ENCODE measurements around the gene TJP2.

Gene TJP2

GRCh38 chr9:69198521-69199220, 24.6 kb downstream of the TJP2 start:
- TF ChIP-seq ZNF426 (tag by site-specific recombination; IDR thresholded peaks at IDR 0.05) = no peak
- no peak for TF ChIP-seq ZNF248 (tag by site-specific recombination; IDR thresholded peaks at IDR 0.05)
- TF ChIP-seq, protein P1, sequence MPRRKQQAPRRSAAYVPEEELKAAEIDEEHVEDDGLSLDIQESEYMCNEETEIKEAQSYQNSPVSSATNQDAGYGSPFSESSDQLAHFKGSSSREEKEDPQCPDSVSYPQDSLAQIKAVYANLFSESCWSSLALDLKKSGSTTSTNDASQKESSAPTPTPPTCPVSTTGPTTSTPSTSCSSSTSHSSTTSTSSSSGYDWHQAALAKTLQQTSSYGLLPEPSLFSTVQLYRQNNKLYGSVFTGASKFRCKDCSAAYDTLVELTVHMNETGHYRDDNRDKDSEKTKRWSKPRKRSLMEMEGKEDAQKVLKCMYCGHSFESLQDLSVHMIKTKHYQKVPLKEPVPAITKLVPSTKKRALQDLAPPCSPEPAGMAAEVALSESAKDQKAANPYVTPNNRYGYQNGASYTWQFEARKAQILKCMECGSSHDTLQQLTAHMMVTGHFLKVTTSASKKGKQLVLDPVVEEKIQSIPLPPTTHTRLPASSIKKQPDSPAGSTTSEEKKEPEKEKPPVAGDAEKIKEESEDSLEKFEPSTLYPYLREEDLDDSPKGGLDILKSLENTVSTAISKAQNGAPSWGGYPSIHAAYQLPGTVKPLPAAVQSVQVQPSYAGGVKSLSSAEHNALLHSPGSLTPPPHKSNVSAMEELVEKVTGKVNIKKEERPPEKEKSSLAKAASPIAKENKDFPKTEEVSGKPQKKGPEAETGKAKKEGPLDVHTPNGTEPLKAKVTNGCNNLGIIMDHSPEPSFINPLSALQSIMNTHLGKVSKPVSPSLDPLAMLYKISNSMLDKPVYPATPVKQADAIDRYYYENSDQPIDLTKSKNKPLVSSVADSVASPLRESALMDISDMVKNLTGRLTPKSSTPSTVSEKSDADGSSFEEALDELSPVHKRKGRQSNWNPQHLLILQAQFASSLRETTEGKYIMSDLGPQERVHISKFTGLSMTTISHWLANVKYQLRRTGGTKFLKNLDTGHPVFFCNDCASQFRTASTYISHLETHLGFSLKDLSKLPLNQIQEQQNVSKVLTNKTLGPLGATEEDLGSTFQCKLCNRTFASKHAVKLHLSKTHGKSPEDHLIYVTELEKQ (tag by site-specific recombination; IDR thresholded peaks at IDR 0.05; ENCODE audit: borderline replicate concordance) = no peak
- TF ChIP-seq ZNF629 (tag by site-specific recombination; IDR thresholded peaks at IDR 0.05) = no peak
- no peak for TF ChIP-seq KLF1 (tag by site-specific recombination; IDR thresholded peaks at IDR 0.05)
- TF ChIP-seq ZNF155 (tag by site-specific recombination; IDR thresholded peaks at IDR 0.05) = no peak
- TF ChIP-seq ZNF701 (tag by site-specific recombination; IDR thresholded peaks at IDR 0.05) = no peak
- no peak for TF ChIP-seq ZNF792 (tag by site-specific recombination; IDR thresholded peaks at IDR 0.05)
- no peak for TF ChIP-seq KLF16 (tag by site-specific recombination; IDR thresholded peaks at IDR 0.05)
- TF ChIP-seq, protein P2, sequence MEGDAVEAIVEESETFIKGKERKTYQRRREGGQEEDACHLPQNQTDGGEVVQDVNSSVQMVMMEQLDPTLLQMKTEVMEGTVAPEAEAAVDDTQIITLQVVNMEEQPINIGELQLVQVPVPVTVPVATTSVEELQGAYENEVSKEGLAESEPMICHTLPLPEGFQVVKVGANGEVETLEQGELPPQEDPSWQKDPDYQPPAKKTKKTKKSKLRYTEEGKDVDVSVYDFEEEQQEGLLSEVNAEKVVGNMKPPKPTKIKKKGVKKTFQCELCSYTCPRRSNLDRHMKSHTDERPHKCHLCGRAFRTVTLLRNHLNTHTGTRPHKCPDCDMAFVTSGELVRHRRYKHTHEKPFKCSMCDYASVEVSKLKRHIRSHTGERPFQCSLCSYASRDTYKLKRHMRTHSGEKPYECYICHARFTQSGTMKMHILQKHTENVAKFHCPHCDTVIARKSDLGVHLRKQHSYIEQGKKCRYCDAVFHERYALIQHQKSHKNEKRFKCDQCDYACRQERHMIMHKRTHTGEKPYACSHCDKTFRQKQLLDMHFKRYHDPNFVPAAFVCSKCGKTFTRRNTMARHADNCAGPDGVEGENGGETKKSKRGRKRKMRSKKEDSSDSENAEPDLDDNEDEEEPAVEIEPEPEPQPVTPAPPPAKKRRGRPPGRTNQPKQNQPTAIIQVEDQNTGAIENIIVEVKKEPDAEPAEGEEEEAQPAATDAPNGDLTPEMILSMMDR (tag by site-specific recombination; IDR thresholded peaks at IDR 0.05) = no peak
- no peak for TF ChIP-seq ZNF677 (tag by site-specific recombination; IDR thresholded peaks at IDR 0.05)
- no peak for TF ChIP-seq ZNF664 (tag by site-specific recombination; IDR thresholded peaks at IDR 0.05)
- no peak for TF ChIP-seq OVOL3 (tag by site-specific recombination; IDR thresholded peaks at IDR 0.05)
- no peak for TF ChIP-seq ZNF514 (tag by site-specific recombination; IDR thresholded peaks at IDR 0.05)
- no peak for TF ChIP-seq SP3 (tag by site-specific recombination; IDR thresholded peaks at IDR 0.05)
- no peak for TF ChIP-seq ZNF223 (tag by site-specific recombination; IDR thresholded peaks at IDR 0.05)
- no peak for TF ChIP-seq ZFHX2 (tag by site-specific recombination; conservative IDR thresholded peaks at IDR 0.05)
- no peak overlapping the region for H3K27ac ChIP-seq (ENCODE audit: extremely low read depth, low read depth, low read length)

DNA sequence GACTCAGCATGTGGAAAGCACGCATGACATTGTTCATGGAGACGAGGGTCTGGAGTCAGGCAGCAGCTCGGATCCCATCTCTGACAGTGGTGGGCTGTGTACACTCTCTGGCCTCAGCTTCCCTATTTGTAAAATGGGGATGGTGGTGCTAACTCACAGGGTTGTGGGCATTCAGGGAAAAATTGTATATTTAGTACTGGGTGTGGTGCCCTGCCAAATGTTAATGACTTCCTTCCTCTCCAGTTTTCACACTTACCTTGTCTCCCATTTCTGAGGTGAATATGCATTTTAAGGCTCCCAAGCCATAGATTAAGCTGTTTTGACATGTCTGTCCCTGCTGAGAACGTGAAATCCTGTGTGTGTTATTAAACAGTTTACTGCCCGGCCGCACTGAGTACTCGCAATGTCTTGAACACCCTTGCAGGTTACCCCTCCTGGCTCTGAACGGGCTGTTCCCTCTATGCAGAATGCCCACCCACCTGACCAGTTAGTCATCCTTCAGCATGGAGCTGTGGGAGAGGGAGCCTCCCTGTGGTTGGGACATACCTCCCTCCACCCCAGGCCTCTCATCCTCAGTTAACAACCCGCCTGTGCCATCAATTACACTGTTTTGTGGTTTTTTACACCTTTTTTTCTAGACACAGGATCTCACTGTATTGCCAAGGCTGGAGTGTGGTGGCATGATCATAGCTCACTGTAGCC, 25.8 kb downstream of the TJP2 start:
- H3K9me3 ChIP-seq (ENCODE audit: control insufficient read depth, insufficient read depth, low read depth, low read length) = no peaks in the 10 kb centered on the region
- H3K36me3 ChIP-seq (ENCODE audit: control insufficient read depth in 2 of 2, insufficient read depth in 1 of 2, low read length in 2 of 2) = no peaks in the 10 kb centered on the region
- no peaks in the 10 kb centered on the region; the same call in 1 of the 2 replicates for H3K4me1 ChIP-seq (ENCODE audit: control insufficient read depth, insufficient read depth, low read length)
- POLR2A ChIA-PET = no interaction called here
- no peak overlapping the region for H3K4me3 ChIP-seq (ENCODE audit: low read depth, low read length)
- CTCF ChIA-PET = interaction anchor here (0.6 to 11.7 kb wide), 12 partner anchors 8 to 165 kb away, joined by 3 to 209 read pairs (median 5); partner anchors contain the start of genes FXN and TJP2
- no peak overlapping the region for H3K27ac ChIP-seq (ENCODE audit: extremely low read depth, low read depth, low read length)
- TF ChIP-seq ZBTB7A (tag by site-specific recombination; IDR thresholded peaks at IDR 0.05; ENCODE audit: low read depth) (no peak), ZNF514 (tag by site-specific recombination; IDR thresholded peaks at IDR 0.05) (no peak), ZIC2 (tag by site-specific recombination; IDR thresholded peaks at IDR 0.05) (peak; percentile 77), PRDM1 (tag by site-specific recombination; IDR thresholded peaks at IDR 0.05) (no peak), SP7 (tag by site-specific recombination; IDR thresholded peaks at IDR 0.05) (peak; percentile 49; the same call in 1 of the 2 replicates), ZNF571 (tag by site-specific recombination; IDR thresholded peaks at IDR 0.05) (no peak), ZNF473 (tag by site-specific recombination; IDR thresholded peaks at IDR 0.05) (no peak), ZNF677 (tag by site-specific recombination; IDR thresholded peaks at IDR 0.05) (no peak), KLF1 (tag by site-specific recombination; IDR thresholded peaks at IDR 0.05) (peak; percentile 44), RBAK (tag by site-specific recombination; IDR thresholded peaks at IDR 0.05) (no peak), INSM2 (tag by site-specific recombination; IDR thresholded peaks at IDR 0.05) (no peak)
- TF ChIP-seq, protein P3, sequence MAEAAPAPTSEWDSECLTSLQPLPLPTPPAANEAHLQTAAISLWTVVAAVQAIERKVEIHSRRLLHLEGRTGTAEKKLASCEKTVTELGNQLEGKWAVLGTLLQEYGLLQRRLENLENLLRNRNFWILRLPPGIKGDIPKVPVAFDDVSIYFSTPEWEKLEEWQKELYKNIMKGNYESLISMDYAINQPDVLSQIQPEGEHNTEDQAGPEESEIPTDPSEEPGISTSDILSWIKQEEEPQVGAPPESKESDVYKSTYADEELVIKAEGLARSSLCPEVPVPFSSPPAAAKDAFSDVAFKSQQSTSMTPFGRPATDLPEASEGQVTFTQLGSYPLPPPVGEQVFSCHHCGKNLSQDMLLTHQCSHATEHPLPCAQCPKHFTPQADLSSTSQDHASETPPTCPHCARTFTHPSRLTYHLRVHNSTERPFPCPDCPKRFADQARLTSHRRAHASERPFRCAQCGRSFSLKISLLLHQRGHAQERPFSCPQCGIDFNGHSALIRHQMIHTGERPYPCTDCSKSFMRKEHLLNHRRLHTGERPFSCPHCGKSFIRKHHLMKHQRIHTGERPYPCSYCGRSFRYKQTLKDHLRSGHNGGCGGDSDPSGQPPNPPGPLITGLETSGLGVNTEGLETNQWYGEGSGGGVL (tag by site-specific recombination; IDR thresholded peaks at IDR 0.05) = peak; percentile 37; the same call in 1 of the 2 replicates

More at GRCh38 chr9:69198521-69199220, 24.6 kb downstream of the TJP2 start:
- ChIA-PET POLR2A (no interaction called here), CTCF (interaction anchor here (0.6 to 11.7 kb wide), 7 partner anchors 10 to 163 kb away, joined by 3 to 209 read pairs (median 5); partner anchors contain the start of gene FXN)
- no peaks in the 10 kb centered on the region for H3K9me3 ChIP-seq (ENCODE audit: control insufficient read depth, insufficient read depth, low read depth, low read length)
- H3K4me1 ChIP-seq (ENCODE audit: control insufficient read depth, insufficient read depth, low read length) = no peaks in the 10 kb centered on the region
- H3K36me3 ChIP-seq (ENCODE audit: control insufficient read depth in 2 of 2, insufficient read depth in 1 of 2, low read length in 2 of 2) = no peaks in the 10 kb centered on the region
- H3K4me3 ChIP-seq (ENCODE audit: low read depth, low read length) = no peak overlapping the region
